ENCODE measurements around the gene GNB1L. TPM values are rescaled to one million over a fixed set of nuclear protein-coding genes. Genes with fewer than 3 reads are reported as not detected.
A peak's percentile ranks its signal among the peaks of the same experiment; 100 is the strongest.

The GNB1L gene
- polyA plus RNA-seq, 1 experiment = 3.6 TPM

DNA sequence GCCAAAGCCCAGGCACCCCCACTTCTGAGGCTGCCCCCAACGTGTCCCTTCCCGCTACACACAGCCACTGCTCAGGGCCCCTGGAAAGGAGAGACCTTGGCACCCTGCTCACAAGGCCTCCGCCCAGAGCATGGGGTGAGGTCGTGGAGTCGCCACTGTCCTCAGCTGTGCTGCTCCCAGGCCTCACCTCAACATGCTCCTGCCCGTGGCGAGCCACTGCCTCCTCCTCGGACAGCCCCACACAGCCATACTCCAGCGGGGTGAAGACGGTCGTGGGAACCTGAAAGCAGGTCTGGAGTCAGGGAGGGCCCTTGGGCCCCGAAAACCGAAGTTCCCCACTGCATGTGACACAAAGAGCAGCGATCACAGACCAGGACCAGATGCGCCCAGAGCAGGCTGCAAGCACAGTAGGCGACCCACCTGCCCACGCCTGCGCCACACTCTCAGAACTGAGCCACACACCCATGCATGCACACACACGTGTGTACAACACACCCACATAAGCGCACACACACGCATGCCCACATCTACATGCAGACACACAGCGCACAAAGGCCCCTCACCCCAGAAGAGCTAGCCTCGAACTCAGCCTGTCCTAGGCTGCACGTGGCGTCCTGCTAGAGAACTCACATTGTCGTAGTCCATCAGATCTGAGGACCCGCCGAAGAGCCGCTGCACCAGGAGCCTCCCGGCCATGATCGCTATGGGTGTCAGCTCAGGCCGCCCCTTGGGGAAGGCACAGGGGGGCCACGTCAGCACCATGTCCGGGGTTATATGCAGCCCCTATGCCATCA is 25.5 kb upstream of the GNB1L start:
- TF ChIP-seq, protein P1, sequence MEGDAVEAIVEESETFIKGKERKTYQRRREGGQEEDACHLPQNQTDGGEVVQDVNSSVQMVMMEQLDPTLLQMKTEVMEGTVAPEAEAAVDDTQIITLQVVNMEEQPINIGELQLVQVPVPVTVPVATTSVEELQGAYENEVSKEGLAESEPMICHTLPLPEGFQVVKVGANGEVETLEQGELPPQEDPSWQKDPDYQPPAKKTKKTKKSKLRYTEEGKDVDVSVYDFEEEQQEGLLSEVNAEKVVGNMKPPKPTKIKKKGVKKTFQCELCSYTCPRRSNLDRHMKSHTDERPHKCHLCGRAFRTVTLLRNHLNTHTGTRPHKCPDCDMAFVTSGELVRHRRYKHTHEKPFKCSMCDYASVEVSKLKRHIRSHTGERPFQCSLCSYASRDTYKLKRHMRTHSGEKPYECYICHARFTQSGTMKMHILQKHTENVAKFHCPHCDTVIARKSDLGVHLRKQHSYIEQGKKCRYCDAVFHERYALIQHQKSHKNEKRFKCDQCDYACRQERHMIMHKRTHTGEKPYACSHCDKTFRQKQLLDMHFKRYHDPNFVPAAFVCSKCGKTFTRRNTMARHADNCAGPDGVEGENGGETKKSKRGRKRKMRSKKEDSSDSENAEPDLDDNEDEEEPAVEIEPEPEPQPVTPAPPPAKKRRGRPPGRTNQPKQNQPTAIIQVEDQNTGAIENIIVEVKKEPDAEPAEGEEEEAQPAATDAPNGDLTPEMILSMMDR (IDR thresholded peaks at IDR 0.05; ENCODE audit: insufficient read depth, low read depth, low read length) = no peak
- DNase-seq (ENCODE audit: low read depth) = no peak
- H3K36me3 ChIP-seq (ENCODE audit: control insufficient read depth, insufficient read depth, low read length) = peaks cover 6% of the 10 kb centered on the region
- no peaks in the 10 kb centered on the region for H3K27me3 ChIP-seq (ENCODE audit: control insufficient read depth, insufficient read depth, low read length)
- ChIA-PET CTCF (interaction anchor here (1.3 to 3.3 kb wide), 3 partner anchors 30 to 149 kb away, joined by 3 to 10 read pairs (median 7); no protein-coding TSS in a partner anchor), POLR2A (interaction anchor here (0.6 kb wide), 1 partner anchor 1757 kb away, joined by 3 read pairs; no protein-coding TSS in a partner anchor)
- peak overlapping the region; percentile 7; the same call in 1 of the 2 replicates for H3K4me3 ChIP-seq (ENCODE audit: low read depth, low read length)

DNA sequence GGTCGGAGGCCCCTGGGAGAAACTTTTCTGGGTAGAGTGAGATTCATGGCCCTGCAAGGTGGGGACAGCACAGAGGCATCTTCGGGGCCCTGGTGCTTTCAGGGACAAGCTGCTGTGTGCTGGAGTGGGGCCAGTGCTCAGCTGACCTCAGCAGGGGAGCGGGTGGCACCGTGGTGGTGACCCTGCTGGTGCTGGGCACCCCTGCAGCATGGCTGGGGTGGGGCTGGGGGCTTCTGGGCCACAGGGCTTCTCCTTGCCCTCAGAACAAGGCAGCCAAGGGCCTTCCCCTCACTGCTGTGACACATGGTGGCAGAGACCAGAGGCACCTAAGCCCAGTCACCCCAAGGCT is 24.9 kb upstream of the GNB1L start:
- ChIA-PET POLR2A (no interaction called here), CTCF (interaction anchor here (1.3 to 3.3 kb wide), 2 partner anchors 79 to 149 kb away, joined by 3 to 10 read pairs; no protein-coding TSS in a partner anchor)

DNA sequence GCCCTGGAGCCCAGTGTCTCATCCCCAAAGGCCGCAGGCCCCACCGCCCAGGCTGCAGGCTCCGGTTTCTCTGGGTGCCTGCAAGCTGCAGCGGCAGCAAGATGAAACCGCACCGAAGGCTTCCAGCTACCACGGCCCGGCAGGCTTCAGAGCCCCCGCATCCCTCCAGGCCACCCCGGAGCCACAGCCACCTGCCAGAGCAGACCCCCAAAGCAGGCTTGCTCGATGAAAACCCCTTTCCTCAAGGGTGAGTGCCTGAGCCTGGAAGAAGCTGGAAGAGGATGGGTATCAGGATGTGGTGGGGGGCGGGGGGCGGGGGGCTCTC is 24.5 kb upstream of the GNB1L start:
- POLR2A ChIA-PET = no interaction called here
- H3K36me3 ChIP-seq (ENCODE audit: control insufficient read depth, insufficient read depth, low read length) = peaks cover 8% of the 10 kb centered on the region
- CTCF ChIA-PET = interaction anchor here (1.0 to 3.3 kb wide), 4 partner anchors 8 to 148 kb away, joined by 3 to 10 read pairs (median 4); no protein-coding TSS in a partner anchor
- DNase-seq (ENCODE audit: low read depth) = no peak
- no peaks in the 10 kb centered on the region for H3K27me3 ChIP-seq (ENCODE audit: control insufficient read depth, insufficient read depth, low read length)
- TF ChIP-seq, protein P1 (IDR thresholded peaks at IDR 0.05; ENCODE audit: insufficient read depth, low read depth, low read length) = no peak
- peak overlapping the region; percentile 22 for H3K4me3 ChIP-seq (ENCODE audit: low read depth, low read length)

More for the DNA sequence above, 24.9 kb upstream of the GNB1L start:
- DNase-seq (ENCODE audit: low read depth) = no peak
- Histone ChIP-seq H3K4me3 (ENCODE audit: low read depth, low read length) (peak overlapping the region; percentile 22; the same call in 1 of the 2 replicates), H3K27me3 (ENCODE audit: control insufficient read depth, insufficient read depth, low read length) (no peaks in the 10 kb centered on the region), H3K36me3 (ENCODE audit: control insufficient read depth, insufficient read depth, low read length) (peaks cover 6% of the 10 kb centered on the region)
- TF ChIP-seq, protein P1 (IDR thresholded peaks at IDR 0.05; ENCODE audit: insufficient read depth, low read depth, low read length) = no peak

GRCh38 chr22:19878461-19879245 is 24.0 kb upstream of the GNB1L start:
- peak; percentile 62 for DNase-seq (ENCODE audit: low read depth)
- CTCF ChIA-PET = interaction anchor here (1.0 to 3.3 kb wide), 5 partner anchors 9 to 148 kb away, joined by 3 to 10 read pairs (median 4); no protein-coding TSS in a partner anchor
- H3K4me3 ChIP-seq (ENCODE audit: low read depth, low read length) = peak overlapping the region; percentile 22
- POLR2A ChIA-PET = no interaction called here
- peaks cover 8% of the 10 kb centered on the region for H3K36me3 ChIP-seq (ENCODE audit: control insufficient read depth, insufficient read depth, low read length)
- H3K27me3 ChIP-seq (ENCODE audit: control insufficient read depth, insufficient read depth, low read length) = no peaks in the 10 kb centered on the region
- TF ChIP-seq, protein P1 (IDR thresholded peaks at IDR 0.05; ENCODE audit: insufficient read depth, low read depth, low read length) = no peak

Measured in BJ (cell line).